Body of pancreas (tissue), 4 donors: ENCODE data around the gene PARP12. TPM values are rescaled to one million over a fixed set of nuclear protein-coding genes. Genes with fewer than 3 reads are reported as not detected.

Experiments
- ATAC-seq: fragments of 150-250 bp; one replicate; pipeline ENCODE4 v1.9.1; 2016
- DNase-seq, 4 donors: peaks; one replicate each; pipeline ENCODE4 v3.0.0-alpha.2; 2019
- H3K27ac ChIP-seq, 4 donors: fragments of 200-600 bp; sonication (generic); 1 replicate in 3 of 4; 2 replicates in 1 of 4; pipeline versions ENCODE4 v1.5.1 to v1.6.1; 2016 to 2019; ENCODE audit warnings: mild to moderate bottlenecking in 1 of 4, mixed read lengths in 1 of 4, moderate library complexity in 1 of 4
- H3K27me3 ChIP-seq, 2 donors: fragments of 200-600 bp; sonication (generic); one replicate each; pipeline ENCODE4 v1.6.0; 2016; ENCODE audit warnings: mild to moderate bottlenecking in 1 of 2
- H3K36me3 ChIP-seq, 2 donors: fragments of 200-600 bp; sonication (generic); replicated peaks in 1 of 2; 2 replicates each; pipeline ENCODE4 v1.5.1; 2016; ENCODE audit warnings: low read depth in 2 of 2; ENCODE audit not compliant: insufficient read depth in 1 of 2
- H3K4me1 ChIP-seq: fragments of 200-600 bp; sonication (generic); one replicate; pipeline ENCODE4 v1.6.0; 2016
- H3K4me3 ChIP-seq, 2 donors: fragments of 200-600 bp; sonication (generic); 1 replicate in 1 of 2; 2 replicates in 1 of 2; pipeline ENCODE4 v1.5.1; 2016 to 2019
- H3K9me3 ChIP-seq, 3 donors: fragments of 200-600 bp; sonication (generic); 1 replicate in 2 of 3; 2 replicates in 1 of 3; pipeline ENCODE4 v1.5.1; 2016
- POLR2A ChIP-seq, 3 donors: fragments of 450-650 bp; IDR thresholded peaks; one replicate each; pipeline ENCODE4 v1.6.1; 2016; ENCODE audit warnings: antibody characterized with exemption in 3 of 3, mild to moderate bottlenecking in 2 of 3
- WGBS, 2 donors: methylation state at CpG; one replicate each; pipeline ENCODE4 v1.1.5; 2017; 5-methylcytosine and 5-hydroxymethylcytosine counted together
- intact Hi-C: fragments of 100-400 bp; cut with DNase I; formaldehyde crosslinking; loops from one replicate; pipeline ENCODE4 v1.15.1; 2023
- total RNA-seq, 2 donors: library from RNA; depleted of rRNA; stranded (reverse); fragments of >200 nt; gene quantifications; one replicate each; pipeline ENCODE4 v1.1.0, GENCODE V29; 2016
- TF ChIP-seq, protein P1 (sequence below), 7 experiments: fragments of 450-650 bp in 4 of 7; fragments of 200-600 bp in 3 of 7; sonication (generic) in 3 of 7; IDR thresholded peaks; one replicate each; pipeline ENCODE4 v1.5.1; 2016 to 2019; ENCODE audit warnings: antibody characterized with exemption in 7 of 7

The PARP12 gene
- total RNA-seq, 2 donors from 2014 or later = 37.1 to 66.9 TPM

DNA sequence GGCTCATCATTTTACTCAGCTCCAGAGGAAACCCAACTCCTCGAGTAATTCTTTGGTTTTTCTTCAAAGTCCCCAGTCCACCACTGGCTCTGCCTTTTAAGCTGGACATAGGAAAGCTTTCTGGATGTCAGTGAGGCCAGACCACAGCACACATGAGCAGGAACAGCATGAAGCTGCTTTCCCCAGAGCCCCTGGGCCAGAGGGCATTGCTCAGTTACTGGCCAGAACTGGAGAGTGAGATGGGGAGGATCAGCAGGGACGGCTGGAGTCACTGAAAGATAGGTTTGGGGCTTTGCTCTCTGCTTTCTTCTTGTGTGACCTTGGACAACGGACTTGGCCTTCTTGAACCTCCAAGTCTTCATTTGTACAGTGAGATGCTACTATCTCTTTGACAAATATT, 43.1 kb downstream of the PARP12 start:
- 41 to 46% methylated on average over 3 of the region's 3 CpGs for WGBS, 2 donors
- H3K9me3 ChIP-seq = no peaks in the 10 kb centered on the region

DNA sequence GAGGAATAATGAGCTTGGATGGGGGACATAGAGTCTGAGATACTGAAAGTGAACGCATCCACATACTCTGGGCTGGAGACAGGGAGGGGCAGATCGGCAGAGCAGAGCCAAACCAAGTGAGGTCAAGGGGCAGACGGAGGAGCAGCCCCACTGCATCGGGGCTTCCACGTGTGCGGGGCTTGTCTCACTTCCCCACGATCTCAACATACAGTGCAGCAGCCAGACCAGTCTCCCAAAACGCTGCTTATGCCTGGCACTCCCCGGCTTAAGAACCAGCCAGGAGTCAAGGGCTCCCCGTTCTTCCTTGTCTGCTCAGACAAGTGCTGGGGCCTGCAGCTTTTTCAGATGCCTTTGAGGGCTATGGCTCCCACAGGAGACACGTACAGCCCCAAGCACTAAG, 43.6 kb downstream of the PARP12 start:
- Histone ChIP-seq H3K4me3 (no peak overlapping the region), H3K36me3 (no peaks in the 10 kb centered on the region), H3K9me3 (no peaks in the 10 kb centered on the region), H3K27me3 (no peaks in the 10 kb centered on the region), H3K4me1 (peaks cover 11% of the 10 kb centered on the region), H3K27ac (no peak overlapping the region)
- TF ChIP-seq, protein P1, sequence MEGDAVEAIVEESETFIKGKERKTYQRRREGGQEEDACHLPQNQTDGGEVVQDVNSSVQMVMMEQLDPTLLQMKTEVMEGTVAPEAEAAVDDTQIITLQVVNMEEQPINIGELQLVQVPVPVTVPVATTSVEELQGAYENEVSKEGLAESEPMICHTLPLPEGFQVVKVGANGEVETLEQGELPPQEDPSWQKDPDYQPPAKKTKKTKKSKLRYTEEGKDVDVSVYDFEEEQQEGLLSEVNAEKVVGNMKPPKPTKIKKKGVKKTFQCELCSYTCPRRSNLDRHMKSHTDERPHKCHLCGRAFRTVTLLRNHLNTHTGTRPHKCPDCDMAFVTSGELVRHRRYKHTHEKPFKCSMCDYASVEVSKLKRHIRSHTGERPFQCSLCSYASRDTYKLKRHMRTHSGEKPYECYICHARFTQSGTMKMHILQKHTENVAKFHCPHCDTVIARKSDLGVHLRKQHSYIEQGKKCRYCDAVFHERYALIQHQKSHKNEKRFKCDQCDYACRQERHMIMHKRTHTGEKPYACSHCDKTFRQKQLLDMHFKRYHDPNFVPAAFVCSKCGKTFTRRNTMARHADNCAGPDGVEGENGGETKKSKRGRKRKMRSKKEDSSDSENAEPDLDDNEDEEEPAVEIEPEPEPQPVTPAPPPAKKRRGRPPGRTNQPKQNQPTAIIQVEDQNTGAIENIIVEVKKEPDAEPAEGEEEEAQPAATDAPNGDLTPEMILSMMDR (IDR thresholded peaks at IDR 0.05) = no peak
- TF ChIP-seq POLR2A (IDR thresholded peaks at IDR 0.05) = no peak
- intact Hi-C loops = no loop called here
- WGBS, 2 donors = 80 to 82% methylated on average over 8 to 11 of the region's 11 CpGs
- DNase-seq (no peak), ATAC-seq (no peak)

More for the DNA sequence above, 43.1 kb downstream of the PARP12 start:
- Histone ChIP-seq H3K4me3 (no peak overlapping the region), H3K36me3 (no peaks in the 10 kb centered on the region), H3K27me3 (no peaks in the 10 kb centered on the region), H3K4me1 (peaks cover 11% of the 10 kb centered on the region), H3K27ac (no peak overlapping the region)
- ATAC-seq (no peak), DNase-seq (no peak)
- intact Hi-C loops = no loop called here
- TF ChIP-seq, protein P1 (IDR thresholded peaks at IDR 0.05) = no peak
- TF ChIP-seq POLR2A (IDR thresholded peaks at IDR 0.05) = no peak

DNA sequence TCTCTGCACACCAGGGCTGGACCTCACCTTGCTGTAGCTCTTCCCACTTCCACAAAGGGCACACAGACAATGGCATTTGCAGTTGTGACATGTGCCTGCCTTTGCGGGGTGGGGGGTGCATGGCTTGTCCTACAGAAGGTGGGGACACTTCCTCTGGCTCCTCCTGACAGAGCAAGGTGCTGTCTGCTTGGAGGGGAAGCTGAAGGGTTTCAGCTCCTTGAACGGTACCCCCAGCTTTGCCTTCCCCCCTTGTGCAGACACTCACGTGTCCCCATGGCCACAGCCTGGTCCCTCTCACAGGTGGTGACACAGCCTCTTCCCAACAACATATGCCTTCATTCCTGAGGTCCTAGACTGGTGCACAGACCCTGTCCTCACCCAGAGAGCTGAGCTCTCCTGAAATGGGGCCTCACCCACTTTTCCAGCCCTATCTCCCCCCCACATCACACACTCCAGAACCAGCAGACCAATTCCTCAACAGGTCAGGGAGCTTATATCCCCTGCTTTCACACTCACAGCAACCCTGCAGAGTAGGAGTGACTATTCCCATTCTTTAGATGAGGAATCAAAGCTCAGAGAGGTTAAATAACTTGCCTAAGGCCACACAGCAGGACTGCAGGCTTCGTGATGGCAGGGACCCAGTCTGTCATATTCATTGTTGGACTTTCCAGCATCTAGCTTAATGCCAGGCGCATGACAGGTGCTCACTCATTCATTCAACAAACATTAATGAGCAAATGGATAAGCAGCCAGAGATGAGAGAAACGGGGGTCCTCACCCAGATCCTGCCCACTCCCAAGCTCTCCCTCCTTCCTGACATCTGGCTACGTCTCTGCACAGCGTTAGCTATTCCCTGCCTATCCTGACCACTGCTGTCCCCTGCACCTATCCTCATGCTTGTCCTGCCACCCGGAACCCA, 44.4 kb downstream of the PARP12 start:
- intact Hi-C loops = no loop called here
- ATAC-seq (no peak), DNase-seq (no peak)
- H3K4me1 ChIP-seq = peaks cover 11% of the 10 kb centered on the region
- 80 to 84% methylated on average over 9 of the region's 9 CpGs for WGBS, 2 donors
- no peaks in the 10 kb centered on the region for H3K9me3 ChIP-seq
- no peak for TF ChIP-seq POLR2A (IDR thresholded peaks at IDR 0.05)
- TF ChIP-seq, protein P1 (IDR thresholded peaks at IDR 0.05) = no peak
- H3K36me3 ChIP-seq = no peaks in the 10 kb centered on the region
- no peak overlapping the region for H3K27ac ChIP-seq
- no peak overlapping the region for H3K4me3 ChIP-seq
- no peaks in the 10 kb centered on the region for H3K27me3 ChIP-seq

DNA sequence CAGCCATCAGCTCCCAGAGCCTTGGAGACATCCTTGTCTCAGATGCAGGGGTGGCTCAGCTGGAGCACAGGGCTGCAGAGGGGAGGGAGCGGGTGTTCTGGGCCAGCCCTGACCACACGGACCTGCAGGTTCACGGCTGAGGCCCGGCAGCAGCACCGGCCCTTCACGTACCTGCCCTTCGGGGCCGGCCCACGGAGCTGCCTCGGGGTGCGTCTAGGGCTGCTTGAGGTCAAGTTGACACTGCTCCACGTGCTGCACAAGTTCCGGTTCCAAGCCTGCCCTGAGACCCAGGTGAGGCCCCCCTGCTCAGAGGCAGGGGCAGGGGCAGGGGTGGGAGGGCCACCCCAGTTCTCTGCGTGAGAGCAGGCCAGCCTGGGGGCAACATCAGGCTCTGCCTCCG, 45.2 kb downstream of the PARP12 start:
- Histone ChIP-seq H3K4me3 (no peak overlapping the region), H3K4me1 (peaks cover 4% of the 10 kb centered on the region), H3K9me3 (no peaks in the 10 kb centered on the region), H3K36me3 (no peaks in the 10 kb centered on the region), H3K27ac (no peak overlapping the region), H3K27me3 (no peaks in the 10 kb centered on the region)
- ATAC-seq (no peak), DNase-seq (no peak)
- intact Hi-C loops = no loop called here
- TF ChIP-seq, protein P1 (IDR thresholded peaks at IDR 0.05) = no peak
- no peak for TF ChIP-seq POLR2A (IDR thresholded peaks at IDR 0.05)
- WGBS, 2 donors = 83 to 89% methylated on average over 10 to 15 of the region's 15 CpGs
